Measurements from ENCODE around the gene KLK5.

Gene KLK5

DNA sequence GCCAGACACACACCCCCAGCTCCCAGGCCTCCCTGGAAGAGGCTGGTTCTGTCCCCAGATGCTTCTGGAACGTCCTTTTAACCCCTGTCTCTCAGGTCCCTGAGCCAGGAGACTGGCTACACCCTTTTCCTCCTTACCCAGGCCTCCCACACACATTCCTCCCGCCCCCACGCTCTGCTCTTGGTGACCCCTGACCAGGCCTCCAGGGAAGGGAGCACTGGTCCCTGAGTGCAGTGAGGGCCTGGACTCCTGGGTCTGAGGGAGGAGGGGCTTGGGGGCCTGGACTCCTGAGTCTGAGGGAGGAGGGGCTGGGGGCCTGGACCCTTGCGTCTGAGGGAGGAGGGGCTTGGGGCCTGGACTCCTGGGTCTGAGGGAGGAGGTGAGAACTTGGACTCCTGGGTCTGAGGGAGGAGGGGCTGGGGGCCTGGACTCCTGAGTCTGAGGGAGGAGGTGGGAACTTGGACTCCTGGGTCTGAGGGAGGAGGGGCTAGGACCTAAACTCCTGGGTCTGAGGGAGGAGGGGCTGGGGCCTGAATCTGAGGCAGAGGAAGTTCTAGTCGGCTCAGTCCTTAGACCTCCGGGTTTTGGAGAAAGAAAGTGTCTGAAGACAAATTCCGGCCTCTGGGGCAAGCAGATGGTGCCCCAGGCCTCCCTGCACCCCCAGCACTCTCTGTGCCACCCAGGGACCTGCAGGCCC is 16.0 kb upstream of the KLK5 start:
- no peak for DNase-seq (ENCODE audit: low read depth)

DNA sequence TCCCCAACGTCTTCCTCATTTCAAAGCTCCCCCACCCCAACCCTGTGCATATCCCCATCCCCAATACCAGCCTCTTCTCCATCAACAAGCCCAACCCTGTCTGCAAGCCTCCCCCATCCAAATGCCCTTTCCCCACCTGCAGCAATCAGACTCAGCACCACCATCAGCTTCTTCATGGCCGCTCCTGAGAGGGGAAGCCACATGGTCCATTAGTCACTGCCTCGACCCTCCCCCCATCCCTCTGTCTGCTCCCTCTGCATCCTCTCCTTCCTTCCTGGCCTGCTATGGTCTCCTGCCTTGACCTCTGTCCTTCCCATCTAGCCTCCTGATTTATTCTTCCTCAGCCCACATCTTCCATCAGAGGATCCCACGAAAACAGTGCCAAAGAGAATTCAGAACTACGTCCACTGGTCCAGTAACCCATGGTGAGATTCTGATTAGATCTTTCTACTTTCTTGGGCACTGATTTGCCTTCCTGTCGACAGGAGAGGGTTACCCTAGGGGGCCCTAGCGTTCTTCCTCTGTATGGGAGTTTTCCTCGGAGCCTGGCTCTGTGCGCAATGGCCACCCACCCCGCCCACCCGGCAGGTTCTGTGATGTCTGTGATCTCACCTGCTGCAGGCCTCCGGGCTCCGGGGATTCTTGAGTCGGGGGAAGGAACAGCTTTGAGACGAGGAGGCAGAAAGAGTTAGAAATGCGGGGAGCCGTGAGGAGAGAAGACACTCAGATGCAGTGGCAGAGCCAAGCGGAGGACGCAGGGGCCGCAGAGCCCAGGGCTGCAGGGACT is 15.3 kb upstream of the KLK5 start:
- no peak for DNase-seq (ENCODE audit: low read depth)

DNA sequence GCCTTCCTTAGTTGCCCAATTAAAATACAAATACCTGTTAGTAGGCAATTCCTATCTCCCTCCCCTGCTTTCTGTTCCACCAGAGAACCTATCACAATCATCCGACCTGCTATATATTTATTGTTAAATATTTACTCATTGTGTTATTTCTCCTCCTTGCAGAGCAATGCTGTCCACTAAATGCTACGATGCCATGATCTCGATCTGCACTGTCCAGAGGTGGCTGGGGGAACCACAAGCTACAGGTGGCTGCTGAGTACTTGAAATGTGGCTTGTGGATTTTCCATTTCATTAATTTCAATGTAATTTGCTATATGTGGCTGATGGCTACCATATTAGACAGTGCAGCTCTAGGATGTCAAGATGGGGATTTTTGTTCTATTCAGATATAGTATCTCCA is 11.4 kb upstream of the KLK5 start:
- no peak for DNase-seq (ENCODE audit: low read depth)

DNA sequence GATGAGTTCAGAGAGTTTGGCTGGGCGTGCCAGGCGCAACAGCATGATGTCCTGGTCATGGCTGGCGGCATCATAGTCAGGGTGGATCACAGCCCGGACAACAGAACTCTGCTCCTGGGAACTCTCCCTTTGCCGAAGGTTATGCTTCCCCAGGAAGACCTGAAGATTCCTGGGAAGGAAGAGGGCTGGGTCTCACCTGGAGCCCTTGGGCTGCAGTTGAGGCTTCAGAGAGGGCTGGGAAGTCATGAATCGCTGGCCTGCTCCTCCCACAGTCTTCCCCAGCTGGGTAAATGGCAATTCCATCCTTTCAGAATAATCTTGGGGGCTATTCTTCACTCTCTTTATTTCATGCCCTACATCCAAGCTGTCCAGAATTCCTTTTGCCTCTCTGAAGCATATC is 10.5 kb upstream of the KLK5 start:
- DNase-seq (ENCODE audit: low read depth), result no peak

DNA sequence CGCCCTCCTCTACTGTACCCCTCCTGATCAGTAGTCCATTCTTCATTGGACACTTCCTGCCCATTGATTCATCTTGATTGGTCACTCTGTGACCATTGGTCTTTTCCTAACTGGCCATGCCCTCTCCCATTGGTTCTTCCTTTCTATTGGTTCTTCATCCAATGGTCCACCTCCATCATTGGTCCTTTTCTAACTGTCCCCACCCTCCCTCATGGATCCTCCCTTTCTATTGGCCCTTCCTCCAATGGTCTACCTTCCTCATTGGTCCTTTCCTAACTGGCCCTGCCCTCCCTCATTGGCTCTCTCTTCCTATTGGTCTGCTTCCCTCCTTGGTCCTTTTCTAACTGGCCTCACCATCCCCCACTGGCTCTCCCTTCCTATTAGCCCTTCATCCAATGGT is 9.4 kb upstream of the KLK5 start:
- DNase-seq (ENCODE audit: low read depth), result no peak

DNA sequence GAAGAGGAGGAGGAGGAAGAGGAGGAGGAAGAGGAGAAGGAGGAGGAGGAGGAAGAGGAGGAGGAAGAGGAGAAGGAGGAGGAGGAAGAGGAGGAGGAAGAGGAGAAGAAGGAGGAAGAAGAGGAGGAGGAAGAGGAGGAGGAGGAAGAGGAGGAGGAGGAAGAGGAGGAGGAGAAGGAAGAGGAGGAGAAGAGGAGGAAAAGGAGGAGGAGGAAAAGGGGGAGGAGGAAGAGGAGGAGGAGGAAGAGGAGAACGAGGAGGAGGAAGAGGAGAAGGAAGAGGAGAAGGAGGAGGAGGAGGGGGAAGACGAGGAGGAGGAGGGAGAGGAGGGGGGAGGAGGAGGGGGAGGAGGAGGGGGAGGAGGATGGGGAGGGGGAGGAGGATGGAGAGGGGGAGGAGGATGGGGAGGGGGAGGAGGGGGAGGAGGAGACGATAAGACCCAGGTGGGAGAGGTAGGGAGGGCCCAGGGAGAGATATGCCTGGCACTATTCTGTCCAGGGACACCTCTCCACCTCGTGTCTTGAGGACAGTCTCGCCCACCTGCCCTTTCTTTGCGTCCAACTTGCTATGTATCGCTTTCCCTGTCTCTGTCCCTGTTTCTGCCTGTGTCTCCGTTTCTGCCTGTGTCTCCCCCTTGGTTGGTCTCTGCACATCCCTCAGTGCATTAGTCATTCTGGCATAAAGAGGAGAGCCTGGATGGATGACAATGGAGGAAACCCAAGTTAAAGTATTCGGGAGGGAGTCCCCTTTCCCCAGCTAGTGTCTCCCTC is 7.1 kb upstream of the KLK5 start:
- no peak for DNase-seq (ENCODE audit: low read depth)

DNA sequence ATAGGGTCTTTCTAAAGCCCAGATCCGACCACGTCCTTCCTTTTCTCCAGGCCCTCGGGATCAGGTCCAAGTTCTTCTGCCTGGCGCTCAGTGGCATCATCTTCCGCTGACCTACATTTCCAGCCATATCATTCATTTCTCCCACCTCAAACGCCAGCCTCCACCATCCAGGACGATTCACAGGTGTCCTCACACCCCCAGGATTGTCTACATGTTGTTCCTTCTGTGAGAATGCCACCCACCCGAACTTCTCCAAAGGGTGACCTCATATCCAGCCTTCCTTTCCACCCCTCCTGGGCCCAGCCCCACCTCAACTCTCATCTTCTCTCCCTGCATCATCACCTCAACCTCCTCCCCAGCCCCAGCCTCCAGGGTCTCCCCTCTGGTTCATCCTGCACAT is 4.7 kb upstream of the KLK5 start:
- DNase-seq (ENCODE audit: low read depth), result no peak

DNA sequence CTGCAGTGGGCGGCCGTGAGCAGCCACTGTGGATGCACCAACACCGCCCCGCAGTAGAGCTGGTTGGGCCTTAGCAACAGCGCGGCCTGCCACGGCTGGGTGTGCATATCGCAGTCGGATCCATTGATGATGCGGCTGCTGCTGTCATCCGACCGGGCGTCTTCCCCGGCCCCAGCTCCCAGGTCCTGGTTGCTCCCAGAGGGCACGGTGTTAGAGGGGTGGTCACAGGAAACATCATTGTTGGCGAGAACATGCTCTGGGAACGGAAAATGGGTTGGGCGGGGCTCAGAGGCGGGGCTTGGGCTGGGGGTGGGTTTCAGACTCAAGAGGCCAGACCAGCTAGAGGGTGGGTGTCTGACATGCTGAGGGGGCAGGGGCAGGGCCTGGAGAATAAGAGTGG is 3.0 kb downstream of the KLK5 start:
- DNase-seq (ENCODE audit: low read depth), result no peak

DNA sequence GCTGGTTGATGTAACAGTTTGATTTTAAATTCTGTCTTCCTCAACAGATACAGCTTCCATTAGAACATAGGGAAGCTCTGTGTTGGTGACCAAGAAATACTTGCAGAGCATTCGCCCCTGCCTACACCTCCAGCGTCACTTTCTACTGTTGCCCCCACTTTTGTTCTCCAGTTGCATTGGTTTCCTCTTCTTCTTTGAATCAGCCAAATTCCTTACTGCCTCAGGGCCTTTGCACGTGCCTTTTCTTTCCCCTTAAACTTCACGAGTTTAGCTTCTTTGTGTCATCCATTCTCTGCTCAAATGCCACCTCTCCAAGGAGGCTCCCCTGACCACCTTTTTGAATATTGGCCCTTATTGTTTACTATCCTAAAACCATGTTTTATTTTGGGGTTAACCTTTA is 5.7 kb downstream of the KLK5 start:
- DNase-seq (ENCODE audit: low read depth), result no peak

DNA sequence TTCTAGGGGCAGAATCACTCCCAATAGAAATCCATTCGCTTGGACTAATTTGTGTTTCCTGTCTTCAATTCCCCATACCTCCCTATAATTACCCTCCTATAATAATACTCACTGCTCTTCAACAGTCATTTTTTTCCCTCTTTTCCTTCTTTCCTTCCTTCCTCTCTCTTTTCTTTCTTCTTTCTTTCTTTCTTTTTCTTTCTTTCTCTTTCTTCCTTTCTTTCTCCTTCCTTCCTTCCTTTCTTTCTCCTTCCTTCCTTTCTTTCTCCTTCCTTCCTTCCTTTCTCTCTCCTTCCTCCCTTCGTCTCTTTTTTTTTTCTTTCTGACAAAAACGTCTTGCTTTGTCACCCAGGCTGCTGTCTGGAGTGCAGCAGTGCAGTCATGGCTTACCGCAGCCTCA is 8.0 kb downstream of the KLK5 start:
- DNase-seq (ENCODE audit: low read depth), result no peak

DNA sequence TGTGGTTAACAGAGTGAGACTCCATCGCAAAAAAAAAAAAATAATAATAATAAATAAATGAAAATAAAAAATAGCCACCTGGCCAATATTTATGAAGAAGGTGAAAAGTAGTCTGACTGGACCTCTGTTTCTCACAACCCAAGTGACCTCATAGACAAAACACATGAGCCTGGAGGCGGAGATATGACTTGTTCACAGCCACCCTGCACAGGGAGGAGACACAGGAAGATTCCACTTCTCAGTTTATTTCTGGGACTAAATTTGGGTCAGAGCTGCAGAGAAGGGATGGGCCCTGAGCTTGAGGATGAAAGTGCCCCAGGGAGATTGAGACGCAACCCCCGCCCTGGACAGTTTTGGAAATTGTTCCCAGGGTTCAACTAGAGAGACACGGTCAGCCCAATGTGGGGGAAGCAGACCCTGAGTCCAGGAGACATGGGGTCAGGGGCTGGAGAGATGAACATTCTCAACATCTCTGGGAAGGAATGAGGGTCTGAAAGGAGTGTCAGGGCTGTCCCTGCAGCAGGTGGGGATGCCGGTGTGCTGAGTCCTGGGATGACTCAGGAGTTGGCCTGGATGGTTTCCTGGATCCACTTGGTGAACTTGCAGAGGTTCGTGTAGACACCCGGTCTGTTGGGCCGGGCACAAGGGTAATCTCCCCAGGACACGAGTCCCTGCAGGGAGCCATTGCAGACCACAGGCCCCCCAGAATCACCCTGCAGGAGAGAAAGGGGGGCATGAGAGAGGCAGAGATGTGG is 9.6 kb downstream of the KLK5 start:
- DNase-seq (ENCODE audit: low read depth), result no peak

DNA sequence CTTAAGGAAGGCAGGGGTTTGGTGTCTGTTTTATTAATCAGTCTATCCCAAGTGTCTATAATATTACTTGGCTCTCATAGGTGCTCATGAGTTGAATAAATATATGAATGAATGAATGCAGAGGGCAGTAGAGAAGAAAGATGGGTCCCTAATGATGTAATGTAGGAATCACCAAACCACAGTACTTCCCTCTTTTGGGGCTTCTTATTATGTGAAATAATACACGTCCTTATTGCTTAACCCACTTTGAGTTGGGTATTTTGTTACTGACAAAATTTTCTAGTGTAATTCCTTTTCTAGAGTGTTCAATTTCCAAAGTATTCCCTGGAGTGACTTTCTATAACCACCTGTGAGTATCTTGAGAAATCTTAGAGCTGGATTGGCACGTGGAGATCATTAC is 13.2 kb downstream of the KLK5 start:
- no peak for DNase-seq (ENCODE audit: low read depth)

DNA sequence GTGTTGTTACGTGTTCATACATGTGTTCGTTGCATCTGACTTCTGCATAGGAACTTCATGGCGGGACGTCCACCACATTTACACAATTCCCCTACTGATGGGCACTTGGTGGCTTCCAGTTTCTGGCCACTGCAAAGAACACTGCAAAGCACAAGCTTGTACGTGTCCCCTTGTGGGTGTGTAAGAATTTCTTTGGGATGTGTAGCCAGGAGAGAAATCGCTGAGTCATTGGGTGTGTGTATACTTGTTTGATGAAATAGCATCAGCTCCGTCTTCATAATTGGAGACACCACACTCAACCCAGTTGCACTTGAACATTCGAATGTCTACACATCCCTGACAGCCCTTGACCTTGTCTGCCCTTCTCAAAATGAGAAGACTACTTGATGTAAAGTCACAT is 19.2 kb downstream of the KLK5 start:
- no peak for DNase-seq (ENCODE audit: low read depth)

DNA sequence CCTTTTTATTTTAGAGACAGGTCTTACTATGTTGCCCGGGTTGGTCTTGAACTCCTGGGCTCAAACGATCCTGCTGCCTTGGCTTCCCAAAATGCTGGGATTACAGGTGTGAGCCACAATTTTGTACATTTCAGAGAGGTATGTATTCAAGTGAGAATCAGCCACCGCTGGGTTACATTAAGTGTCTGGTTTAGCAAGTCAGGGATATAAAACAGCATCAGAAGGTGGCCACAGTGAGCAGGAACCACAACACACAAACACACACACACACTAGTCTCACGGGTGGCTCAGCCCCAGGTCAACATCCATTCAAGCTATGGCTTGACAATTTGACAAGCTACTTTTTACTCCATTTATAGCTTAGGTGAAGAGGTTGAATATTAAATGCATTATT is 20.2 kb downstream of the KLK5 start:
- no peak for DNase-seq (ENCODE audit: low read depth)

DNA sequence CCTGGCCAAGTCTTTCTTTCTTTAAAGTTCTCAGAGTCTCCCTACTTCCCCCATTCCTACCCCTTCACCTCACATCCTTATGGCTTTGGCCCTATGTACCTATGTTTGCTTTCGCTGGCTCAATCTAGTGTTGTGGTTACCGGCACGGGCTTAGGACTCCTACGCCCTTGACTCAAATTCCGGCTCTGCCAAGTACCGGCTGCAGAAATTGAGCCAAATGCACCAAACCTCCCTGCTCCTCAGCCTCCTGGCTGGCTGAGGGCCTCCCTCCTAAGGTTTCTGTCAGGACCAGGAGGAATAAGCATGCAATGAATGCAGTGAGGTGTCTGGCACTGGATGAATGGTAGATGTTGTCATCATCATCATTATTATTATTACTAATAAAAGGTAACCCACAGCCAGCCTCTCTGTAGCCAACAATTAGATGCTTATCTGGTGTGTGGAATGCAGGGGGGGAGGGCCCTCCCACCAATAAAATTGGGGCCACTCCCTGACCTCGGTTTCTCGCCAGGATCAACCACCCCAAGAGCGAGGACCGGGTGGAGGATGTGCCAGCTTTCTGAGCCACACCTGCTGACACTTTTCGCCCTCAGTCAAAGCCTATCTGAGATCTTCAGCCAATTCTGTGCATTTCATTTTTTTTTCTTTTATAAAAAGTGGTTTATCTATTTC is 20.7 kb downstream of the KLK5 start:
- no peak for DNase-seq (ENCODE audit: low read depth)

DNA sequence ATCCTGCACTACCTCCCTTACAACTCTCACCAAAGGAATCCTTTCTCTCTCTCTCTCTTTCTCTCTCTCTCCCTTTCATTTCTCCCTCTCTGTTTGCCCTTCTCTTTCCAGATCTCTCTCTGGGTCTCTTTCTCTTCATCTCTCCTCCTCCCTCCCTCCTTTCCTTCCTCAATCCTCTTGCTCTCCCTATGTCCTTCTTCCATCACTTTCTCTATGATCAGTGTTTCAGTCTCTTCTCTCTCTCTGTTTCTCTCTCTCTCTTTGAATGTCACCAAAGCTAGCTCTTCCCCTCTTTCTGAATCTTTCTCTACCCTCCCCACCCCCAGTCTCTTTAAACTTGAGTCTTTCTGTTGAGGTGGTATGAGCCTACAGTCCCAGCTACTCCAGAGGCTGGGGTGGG is 21.8 kb downstream of the KLK5 start:
- no peak for DNase-seq (ENCODE audit: low read depth)

DNA sequence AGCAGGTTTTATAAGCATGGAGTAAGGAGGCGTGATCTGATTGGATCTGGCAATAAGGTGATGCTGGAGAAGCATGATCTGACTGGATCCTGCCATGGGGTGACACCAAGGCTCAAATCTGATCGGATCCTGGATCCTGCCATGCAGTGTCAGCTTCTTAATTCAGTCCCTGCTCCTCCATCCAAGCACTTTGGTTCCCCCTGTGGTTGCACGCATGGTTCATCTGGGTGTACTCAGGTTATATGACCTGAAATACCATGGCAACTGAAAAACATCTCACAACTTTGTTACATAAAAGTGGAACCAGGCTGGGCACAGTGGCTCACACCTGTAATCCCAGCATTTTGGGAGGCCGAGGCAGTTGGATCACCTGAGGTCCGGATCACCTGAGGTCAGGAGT is 24.0 kb downstream of the KLK5 start:
- DNase-seq (ENCODE audit: low read depth), result no peak

DNA sequence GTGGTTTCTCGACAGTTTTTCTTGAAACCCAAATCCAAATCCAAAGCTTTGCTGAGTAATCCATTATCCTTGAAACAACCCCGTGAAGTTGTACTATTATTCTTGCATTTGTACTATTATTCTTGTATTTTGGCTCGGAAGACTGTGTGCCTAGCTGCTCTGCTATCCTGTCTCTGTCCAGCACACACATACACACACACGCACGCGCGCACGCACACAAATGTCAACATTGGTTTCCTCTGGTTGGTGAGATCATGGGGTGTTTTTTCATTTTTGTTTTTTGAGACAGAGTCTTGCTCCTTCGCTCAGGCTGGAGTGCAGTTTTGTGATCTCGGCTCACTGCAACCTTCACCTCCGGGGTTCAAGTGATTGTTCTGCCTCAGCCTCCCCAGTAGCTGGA is 26.7 kb downstream of the KLK5 start:
- no peak for DNase-seq (ENCODE audit: low read depth)

DNA sequence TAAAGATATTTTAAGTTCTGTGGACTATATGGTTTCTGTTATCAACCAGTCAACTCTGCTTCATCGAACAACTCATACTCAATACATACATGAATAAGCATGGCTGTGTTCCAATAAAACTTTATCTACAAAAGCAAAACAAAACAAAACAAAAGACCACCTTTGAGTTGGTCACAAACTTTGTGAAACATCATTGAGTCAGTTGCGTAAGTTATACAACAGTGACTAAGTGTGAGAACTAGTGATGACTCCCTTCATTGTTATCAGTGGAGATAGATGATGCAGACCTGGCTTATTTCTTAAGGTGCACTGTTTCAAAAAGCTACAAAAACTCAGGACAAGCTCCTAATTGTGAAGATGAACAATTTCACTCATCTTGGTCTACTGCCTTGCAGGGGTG is 27.1 kb downstream of the KLK5 start:
- no peak for DNase-seq (ENCODE audit: low read depth)

DNA sequence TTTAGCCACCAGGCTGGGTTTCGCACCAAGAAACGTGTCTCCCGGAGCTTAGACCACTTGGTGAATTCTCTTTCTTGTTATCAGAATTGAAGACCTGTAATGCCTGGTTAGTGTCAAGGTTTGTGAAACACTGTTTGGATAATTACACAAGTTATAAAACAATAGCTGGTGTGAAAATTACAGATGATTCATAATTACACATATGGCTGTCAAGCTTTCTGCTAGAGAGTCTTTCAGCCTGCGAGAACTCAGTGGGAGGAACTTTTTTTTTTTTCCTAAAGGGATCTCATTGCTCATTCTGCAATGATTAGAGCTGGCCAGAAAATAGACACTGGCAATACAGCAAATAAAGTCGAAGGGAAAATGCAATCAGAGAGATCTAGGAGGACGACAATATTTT is 28.3 kb downstream of the KLK5 start:
- DNase-seq (ENCODE audit: low read depth), result no peak

DNA sequence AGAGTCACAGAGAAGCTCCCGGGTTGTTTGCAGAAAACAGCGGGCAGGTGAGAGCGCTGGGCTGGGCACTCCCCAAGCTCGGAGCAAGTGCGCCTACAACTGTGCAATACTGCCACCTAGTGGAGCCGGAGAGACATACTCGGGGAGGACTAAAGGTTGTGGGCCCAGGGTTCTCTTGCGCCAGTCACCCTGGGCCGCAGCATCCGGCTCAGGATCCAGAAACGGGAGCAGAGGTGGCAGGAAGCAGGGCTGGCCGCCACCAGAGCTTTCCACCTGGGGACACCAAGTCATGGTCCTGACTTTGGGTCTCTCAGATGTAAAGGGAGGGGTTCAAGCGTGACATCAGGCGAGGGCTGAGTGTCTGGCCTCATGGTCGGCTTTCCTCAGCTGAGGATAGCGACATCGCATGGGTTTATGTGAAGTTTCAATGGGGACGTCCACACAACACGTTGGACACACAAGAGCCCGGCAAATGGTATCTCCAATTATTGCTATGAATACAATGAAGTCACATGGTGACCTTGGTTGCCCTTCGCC is 30.5 kb downstream of the KLK5 start:
- peak; percentile 59 for DNase-seq (ENCODE audit: low read depth)
